Sigmoid colon (tissue), 4 donors: ENCODE data around the gene FABP6.

ENCODE experiments used
- EP300 ChIP-seq, 4 donors: sonication (generic); formaldehyde crosslinking; IDR thresholded peaks; one replicate each; pipeline ENCODE4 v1.6.1; 2017; ENCODE audit warnings: antibody characterized with exemption in 4 of 4
- POLR2A ChIP-seq, 2 donors: fragments of 450-650 bp; IDR thresholded peaks; one replicate each; pipeline ENCODE4 v1.6.1; 2016; ENCODE audit warnings: antibody characterized with exemption in 2 of 2, mild to moderate bottlenecking in 2 of 2, moderate library complexity in 2 of 2
- POLR2AphosphoS5 ChIP-seq, 4 donors: sonication (generic); formaldehyde crosslinking; IDR thresholded peaks; one replicate each; pipeline ENCODE4 v1.6.1; 2017; ENCODE audit warnings: antibody characterized with exemption in 4 of 4
- TF ChIP-seq, protein P1 (sequence below), 4 experiments: fragments of 450-650 bp in 3 of 4; fragments of 200-600 bp in 1 of 4; IDR thresholded peaks; one replicate each; pipeline ENCODE4 v1.5.1; 2016 to 2019; ENCODE audit warnings: antibody characterized with exemption in 4 of 4, mild to moderate bottlenecking in 3 of 4, moderate library complexity in 2 of 4

DNA sequence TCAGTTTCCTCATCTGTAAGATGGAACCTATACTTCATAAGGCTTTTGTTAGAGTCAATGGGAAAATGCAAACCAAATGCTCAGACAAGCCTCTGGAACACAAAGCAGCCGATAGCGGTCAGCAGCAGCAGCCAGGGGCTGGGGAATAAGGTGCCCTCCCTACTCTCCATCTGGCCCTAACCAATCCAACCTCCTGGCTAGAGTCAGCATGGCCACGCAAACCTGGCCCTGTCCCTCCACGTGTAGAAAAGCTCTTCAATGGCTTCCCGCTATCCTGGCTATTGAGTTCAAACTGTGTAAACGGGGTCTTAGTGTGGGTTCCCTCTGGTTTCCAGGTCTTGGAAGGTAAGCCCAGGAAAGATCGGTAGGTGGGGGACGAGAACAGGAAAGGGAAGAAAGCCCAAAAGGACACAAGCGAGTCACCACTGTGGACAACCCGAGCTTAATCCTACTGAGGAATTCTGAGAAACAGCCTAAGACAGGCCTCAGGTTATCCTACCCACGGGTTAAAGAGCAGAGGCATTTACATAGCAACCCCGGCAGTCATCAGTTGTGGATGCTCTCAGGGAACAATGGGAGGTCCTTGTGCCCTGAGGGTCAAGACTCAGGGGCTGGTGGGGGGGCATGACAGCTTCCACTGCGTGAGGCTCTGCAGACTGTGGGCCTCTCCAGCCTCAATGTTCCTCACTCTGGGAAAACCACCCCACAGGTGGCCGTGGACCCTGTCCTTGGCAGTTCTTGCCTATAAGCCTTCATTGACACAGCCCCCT, 30.9 kb downstream of the FABP6 start:
- TF ChIP-seq, protein P1, sequence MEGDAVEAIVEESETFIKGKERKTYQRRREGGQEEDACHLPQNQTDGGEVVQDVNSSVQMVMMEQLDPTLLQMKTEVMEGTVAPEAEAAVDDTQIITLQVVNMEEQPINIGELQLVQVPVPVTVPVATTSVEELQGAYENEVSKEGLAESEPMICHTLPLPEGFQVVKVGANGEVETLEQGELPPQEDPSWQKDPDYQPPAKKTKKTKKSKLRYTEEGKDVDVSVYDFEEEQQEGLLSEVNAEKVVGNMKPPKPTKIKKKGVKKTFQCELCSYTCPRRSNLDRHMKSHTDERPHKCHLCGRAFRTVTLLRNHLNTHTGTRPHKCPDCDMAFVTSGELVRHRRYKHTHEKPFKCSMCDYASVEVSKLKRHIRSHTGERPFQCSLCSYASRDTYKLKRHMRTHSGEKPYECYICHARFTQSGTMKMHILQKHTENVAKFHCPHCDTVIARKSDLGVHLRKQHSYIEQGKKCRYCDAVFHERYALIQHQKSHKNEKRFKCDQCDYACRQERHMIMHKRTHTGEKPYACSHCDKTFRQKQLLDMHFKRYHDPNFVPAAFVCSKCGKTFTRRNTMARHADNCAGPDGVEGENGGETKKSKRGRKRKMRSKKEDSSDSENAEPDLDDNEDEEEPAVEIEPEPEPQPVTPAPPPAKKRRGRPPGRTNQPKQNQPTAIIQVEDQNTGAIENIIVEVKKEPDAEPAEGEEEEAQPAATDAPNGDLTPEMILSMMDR (IDR thresholded peaks at IDR 0.05): no peak
- no peak for TF ChIP-seq POLR2A (IDR thresholded peaks at IDR 0.05)
- TF ChIP-seq POLR2AphosphoS5 (IDR thresholded peaks at IDR 0.05): no peak
- no peak for TF ChIP-seq EP300 (IDR thresholded peaks at IDR 0.05)
